ENCODE data around the gene BNIP3.

Gene BNIP3

GRCh38 chr10:132011024-132011423 lies 29.3 kb upstream of the BNIP3 start:
- H3K27ac ChIP-seq, result no peak overlapping the region
- no peak for TF ChIP-seq CTCF (conservative IDR thresholded peaks at IDR 0.05)
- no peak for TF ChIP-seq ZFX (IDR thresholded peaks at IDR 0.05)

- TF ChIP-seq CTCF (conservative IDR thresholded peaks at IDR 0.05) (no peak), ZFX (IDR thresholded peaks at IDR 0.05) (no peak)
- H3K27ac ChIP-seq, result no peak overlapping the region
Observed at GRCh38 chr10:132010483-132010882, 28.8 kb upstream of the BNIP3 start.

- TF ChIP-seq CTCF (conservative IDR thresholded peaks at IDR 0.05), result no peak
- no peak for TF ChIP-seq ZFX (IDR thresholded peaks at IDR 0.05)
- H3K27ac ChIP-seq, result no peak overlapping the region
Observed at GRCh38 chr10:132009575-132009974, 27.9 kb upstream of the BNIP3 start.

- no peak overlapping the region for H3K27ac ChIP-seq
- TF ChIP-seq CTCF (conservative IDR thresholded peaks at IDR 0.05), result no peak
- TF ChIP-seq ZFX (IDR thresholded peaks at IDR 0.05), result no peak
Observed at GRCh38 chr10:132007681-132008080, 26.0 kb upstream of the BNIP3 start.

GRCh38 chr10:132006966-132007365 lies 25.2 kb upstream of the BNIP3 start:
- TF ChIP-seq ZFX (IDR thresholded peaks at IDR 0.05) (no peak), CTCF (conservative IDR thresholded peaks at IDR 0.05) (no peak)
- no peak overlapping the region for H3K27ac ChIP-seq

GRCh38 chr10:132005147-132005546 lies 23.4 kb upstream of the BNIP3 start:
- no peak overlapping the region for H3K27ac ChIP-seq
- TF ChIP-seq CTCF (conservative IDR thresholded peaks at IDR 0.05) (no peak), ZFX (IDR thresholded peaks at IDR 0.05) (no peak)

GRCh38 chr10:132004052-132004451 lies 22.3 kb upstream of the BNIP3 start:
- TF ChIP-seq CTCF (conservative IDR thresholded peaks at IDR 0.05) (no peak), ZFX (IDR thresholded peaks at IDR 0.05) (no peak)
- no peak overlapping the region for H3K27ac ChIP-seq

Data from C4-2B (cell line).